Liver (tissue), 9 donors: ENCODE results near the gene COL11A2. TPM values are rescaled to one million over a fixed set of nuclear protein-coding genes. Genes with fewer than 3 reads are reported as not detected.

Experiments
- DNase-seq: peaks from one replicate; pipeline ENCODE4 v3.0.0-alpha.2; 2017; ENCODE audit warnings: low spot score
- H3K27ac ChIP-seq, 2 donors: one replicate each; pipeline ENCODE4 v1.7.0; 2013; ENCODE audit warnings: inconsistent platforms in 2 of 2, low read length in 2 of 2, control low read depth in 1 of 2, low read depth in 1 of 2, mild to moderate bottlenecking in 1 of 2
- H3K27me3 ChIP-seq, 4 donors: one replicate each; pipeline versions ENCODE4 v1.6.1 to v1.7.0; 2013; ENCODE audit warnings: low read length in 3 of 4, inconsistent platforms in 1 of 4, mild to moderate bottlenecking in 1 of 4, moderate library complexity in 1 of 4; ENCODE audit not compliant: control insufficient read depth in 4 of 4, insufficient read depth in 4 of 4
- H3K36me3 ChIP-seq, 4 donors: one replicate each; pipeline versions ENCODE4 v1.6.1 to v1.7.0; 2013; ENCODE audit warnings: low read length in 3 of 4, mild to moderate bottlenecking in 3 of 4, low read depth in 1 of 4, moderate library complexity in 1 of 4; ENCODE audit not compliant: control insufficient read depth in 4 of 4, insufficient read depth in 3 of 4
- H3K4me1 ChIP-seq, 4 donors: one replicate each; pipeline versions ENCODE4 v1.6.1 to v1.7.0; 2013; ENCODE audit warnings: low read length in 3 of 4, mild to moderate bottlenecking in 3 of 4, moderate library complexity in 1 of 4; ENCODE audit not compliant: control insufficient read depth in 4 of 4, insufficient read depth in 4 of 4
- H3K4me3 ChIP-seq, 3 donors: one replicate each; pipeline versions ENCODE4 v1.6.1 to v1.7.0; 2013; ENCODE audit warnings: low read length in 3 of 3, control low read depth in 1 of 3, low read depth in 1 of 3, mild to moderate bottlenecking in 1 of 3
- H3K9ac ChIP-seq, 2 donors: one replicate each; pipeline ENCODE4 v1.7.0; 2013; ENCODE audit warnings: low read length in 2 of 2, mild to moderate bottlenecking in 2 of 2, moderate library complexity in 2 of 2, control low read depth in 1 of 2, low read depth in 1 of 2
- H3K9me3 ChIP-seq, 4 donors: one replicate each; pipeline versions ENCODE4 v1.6.1 to v1.7.0; 2013; ENCODE audit warnings: low read length in 3 of 4; ENCODE audit not compliant: control insufficient read depth in 4 of 4
- EGR1 ChIP-seq, 2 donors: IDR thresholded peaks; 2 replicates each; pipeline ENCODE4 v1.6.1; 2016 to 2018; ENCODE audit warnings: antibody characterized with exemption in 2 of 2, low read depth in 2 of 2
- FOXA1 ChIP-seq: IDR thresholded peaks from 2 replicates; pipeline ENCODE4 v1.6.1; 2016; ENCODE audit warnings: antibody characterized with exemption
- FOXA2 ChIP-seq: IDR thresholded peaks from 2 replicates; pipeline ENCODE4 v1.6.1; 2016; ENCODE audit warnings: antibody characterized with exemption
- GABPA ChIP-seq, 2 donors: IDR thresholded peaks in 1 of 2; conservative IDR thresholded peaks in 1 of 2; 2 replicates each; pipeline ENCODE4 v1.6.1; 2016; ENCODE audit warnings: antibody characterized with exemption in 2 of 2, mild to moderate bottlenecking in 1 of 2, moderate library complexity in 1 of 2
- HNF4A ChIP-seq, 2 donors: conservative IDR thresholded peaks; 2 replicates each; pipeline ENCODE4 v1.6.1; 2016; ENCODE audit warnings: antibody characterized with exemption in 2 of 2, mild to moderate bottlenecking in 2 of 2
- HNF4G ChIP-seq: IDR thresholded peaks from 2 replicates; pipeline ENCODE4 v1.6.1; 2016; ENCODE audit warnings: antibody characterized with exemption
- JUND ChIP-seq, 2 donors: IDR thresholded peaks; 2 replicates each; pipeline ENCODE4 v1.6.1; 2016; ENCODE audit warnings: antibody characterized with exemption in 2 of 2
- NR2F2 ChIP-seq: IDR thresholded peaks from 2 replicates; pipeline ENCODE4 v1.6.1; 2016; ENCODE audit warnings: antibody characterized with exemption
- RAD21 ChIP-seq, 2 donors: IDR thresholded peaks; 2 replicates each; pipeline ENCODE4 v1.6.1; 2016; ENCODE audit warnings: antibody characterized with exemption in 2 of 2, mild to moderate bottlenecking in 2 of 2
- RXRA ChIP-seq, 2 donors: IDR thresholded peaks; 2 replicates each; pipeline ENCODE4 v1.6.1; 2017 to 2018; ENCODE audit warnings: antibody characterized with exemption in 2 of 2, mild to moderate bottlenecking in 1 of 2
- SP1 ChIP-seq: IDR thresholded peaks from 2 replicates; pipeline ENCODE4 v1.6.1; 2018; ENCODE audit warnings: antibody characterized with exemption, mild to moderate bottlenecking
- TAF1 ChIP-seq: conservative IDR thresholded peaks from 2 replicates; pipeline ENCODE4 v1.6.1; 2016; ENCODE audit warnings: antibody characterized with exemption, mild to moderate bottlenecking
- YY1 ChIP-seq: IDR thresholded peaks from 2 replicates; pipeline ENCODE4 v1.6.1; 2016; ENCODE audit warnings: antibody characterized with exemption, mild to moderate bottlenecking
- WGBS: extraction: QIAGEN DNeasy Blood & Tissue Kit; methylation state at CpG from one replicate; pipeline ENCODE4 v1.1.7; 2013; 5-methylcytosine and 5-hydroxymethylcytosine counted together
- polyA plus RNA-seq, 2 donors: library from polyadenylated mRNA; stranded (reverse) in 1 of 2; unstranded in 1 of 2; fragments of 200-250 nt in 1 of 2; fragments of >200 nt in 1 of 2; fragmentation: Nextera tagmentation in 1 of 2; extraction: Ambion mirVana in 1 of 2; gene quantifications; one replicate each; pipeline versions ENCODE4 v1.2.1 to v1.2.3, GENCODE V29; 2013 to 2015
- total RNA-seq, 2 donors: library from RNA; depleted of rRNA; stranded (reverse); fragments of >200 nt; gene quantifications; one replicate each; pipeline ENCODE4 v1.2.3, GENCODE V29; 2014
- TF ChIP-seq, protein P1 (sequence below): IDR thresholded peaks from 2 replicates; pipeline ENCODE4 v1.6.1; 2016; ENCODE audit warnings: antibody characterized with exemption
- TF ChIP-seq, protein P2 (sequence below): IDR thresholded peaks from 2 replicates; pipeline ENCODE4 v1.6.1; 2016; ENCODE audit warnings: antibody characterized with exemption, mild to moderate bottlenecking
- TF ChIP-seq, protein P3 (sequence below): IDR thresholded peaks from 2 replicates; pipeline ENCODE4 v1.6.1; 2016; ENCODE audit warnings: antibody characterized with exemption
- TF ChIP-seq, protein P4 (sequence below): fragments of 150-350 bp; IDR thresholded peaks from 2 replicates; pipeline ENCODE4 v1.5.1; 2017; ENCODE audit warnings: improper control_type of control experiment, low read depth, low read length; ENCODE audit not compliant: missing input control
- TF ChIP-seq, protein P5 (sequence below): IDR thresholded peaks from 2 replicates; pipeline ENCODE4 v1.6.1; 2016; ENCODE audit warnings: antibody characterized with exemption
- donor health status: healthy.
- donor health status: healthy.
- donor health status: healthy.
- donor health status: healthy.
- donor health status: healthy.

COL11A2 gene
- total and polyA plus RNA-seq, 4 donors = 0.15 to 0.59 (median 0.27) TPM

DNA sequence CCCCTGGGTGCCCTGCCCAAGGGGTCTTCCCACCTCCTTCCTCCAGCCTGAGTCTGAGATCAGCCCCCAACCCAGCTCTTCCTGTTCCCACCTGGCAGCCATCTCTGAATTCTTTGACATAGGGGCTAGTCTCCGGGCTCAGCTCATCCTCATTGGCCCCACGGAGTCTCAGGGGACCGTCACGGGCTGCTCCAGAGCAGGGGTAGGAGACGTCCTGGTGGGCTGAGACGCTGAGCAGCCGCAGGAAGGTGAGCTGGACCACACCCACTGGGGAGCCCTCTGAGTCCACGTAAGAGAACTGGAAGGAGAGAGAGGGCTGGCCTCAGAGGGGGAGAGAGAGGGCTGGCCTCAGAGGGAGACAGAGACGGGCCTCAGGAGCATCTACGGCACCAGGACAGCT, 28.1 kb downstream of the COL11A2 start:
- Histone ChIP-seq H3K27me3 (no peaks in the 10 kb centered on the region), H3K4me1 (peaks cover 1 to 11% (median 5%) of the 10 kb centered on the region in 4 donors), H3K9ac (no peak overlapping the region), H3K4me3 (no peak overlapping the region), H3K36me3 (no peaks in the 10 kb centered on the region), H3K27ac (no peak overlapping the region), H3K9me3 (no peaks in the 10 kb centered on the region)
- 70% methylated on average over 10 of the region's 10 CpGs for WGBS
- DNase-seq = no peak
- TF ChIP-seq JUND (IDR thresholded peaks at IDR 0.05) (no peak), EGR1 (IDR thresholded peaks at IDR 0.05; ENCODE audit: low read depth in 2 of 2) (no peak), SP1 (no peak), FOXA1 (no peak), HNF4G (no peak), GABPA (IDR thresholded peaks at IDR 0.05 in 1 of 2, conservative IDR thresholded peaks at IDR 0.05 in 1 of 2) (no peak), FOXA2 (no peak), HNF4A (conservative IDR thresholded peaks at IDR 0.05) (no peak), YY1 (no peak), RAD21 (IDR thresholded peaks at IDR 0.05) (no peak), TAF1 (no peak), NR2F2 (no peak), RXRA (IDR thresholded peaks at IDR 0.05) (no peak)
- TF ChIP-seq, protein P1, sequence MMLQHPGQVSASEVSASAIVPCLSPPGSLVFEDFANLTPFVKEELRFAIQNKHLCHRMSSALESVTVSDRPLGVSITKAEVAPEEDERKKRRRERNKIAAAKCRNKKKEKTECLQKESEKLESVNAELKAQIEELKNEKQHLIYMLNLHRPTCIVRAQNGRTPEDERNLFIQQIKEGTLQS = no peak
- TF ChIP-seq, protein P2, sequence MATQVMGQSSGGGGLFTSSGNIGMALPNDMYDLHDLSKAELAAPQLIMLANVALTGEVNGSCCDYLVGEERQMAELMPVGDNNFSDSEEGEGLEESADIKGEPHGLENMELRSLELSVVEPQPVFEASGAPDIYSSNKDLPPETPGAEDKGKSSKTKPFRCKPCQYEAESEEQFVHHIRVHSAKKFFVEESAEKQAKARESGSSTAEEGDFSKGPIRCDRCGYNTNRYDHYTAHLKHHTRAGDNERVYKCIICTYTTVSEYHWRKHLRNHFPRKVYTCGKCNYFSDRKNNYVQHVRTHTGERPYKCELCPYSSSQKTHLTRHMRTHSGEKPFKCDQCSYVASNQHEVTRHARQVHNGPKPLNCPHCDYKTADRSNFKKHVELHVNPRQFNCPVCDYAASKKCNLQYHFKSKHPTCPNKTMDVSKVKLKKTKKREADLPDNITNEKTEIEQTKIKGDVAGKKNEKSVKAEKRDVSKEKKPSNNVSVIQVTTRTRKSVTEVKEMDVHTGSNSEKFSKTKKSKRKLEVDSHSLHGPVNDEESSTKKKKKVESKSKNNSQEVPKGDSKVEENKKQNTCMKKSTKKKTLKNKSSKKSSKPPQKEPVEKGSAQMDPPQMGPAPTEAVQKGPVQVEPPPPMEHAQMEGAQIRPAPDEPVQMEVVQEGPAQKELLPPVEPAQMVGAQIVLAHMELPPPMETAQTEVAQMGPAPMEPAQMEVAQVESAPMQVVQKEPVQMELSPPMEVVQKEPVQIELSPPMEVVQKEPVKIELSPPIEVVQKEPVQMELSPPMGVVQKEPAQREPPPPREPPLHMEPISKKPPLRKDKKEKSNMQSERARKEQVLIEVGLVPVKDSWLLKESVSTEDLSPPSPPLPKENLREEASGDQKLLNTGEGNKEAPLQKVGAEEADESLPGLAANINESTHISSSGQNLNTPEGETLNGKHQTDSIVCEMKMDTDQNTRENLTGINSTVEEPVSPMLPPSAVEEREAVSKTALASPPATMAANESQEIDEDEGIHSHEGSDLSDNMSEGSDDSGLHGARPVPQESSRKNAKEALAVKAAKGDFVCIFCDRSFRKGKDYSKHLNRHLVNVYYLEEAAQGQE = no peak
- TF ChIP-seq, protein P3, sequence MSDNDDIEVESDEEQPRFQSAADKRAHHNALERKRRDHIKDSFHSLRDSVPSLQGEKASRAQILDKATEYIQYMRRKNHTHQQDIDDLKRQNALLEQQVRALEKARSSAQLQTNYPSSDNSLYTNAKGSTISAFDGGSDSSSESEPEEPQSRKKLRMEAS = no peak
- TF ChIP-seq, protein P4, sequence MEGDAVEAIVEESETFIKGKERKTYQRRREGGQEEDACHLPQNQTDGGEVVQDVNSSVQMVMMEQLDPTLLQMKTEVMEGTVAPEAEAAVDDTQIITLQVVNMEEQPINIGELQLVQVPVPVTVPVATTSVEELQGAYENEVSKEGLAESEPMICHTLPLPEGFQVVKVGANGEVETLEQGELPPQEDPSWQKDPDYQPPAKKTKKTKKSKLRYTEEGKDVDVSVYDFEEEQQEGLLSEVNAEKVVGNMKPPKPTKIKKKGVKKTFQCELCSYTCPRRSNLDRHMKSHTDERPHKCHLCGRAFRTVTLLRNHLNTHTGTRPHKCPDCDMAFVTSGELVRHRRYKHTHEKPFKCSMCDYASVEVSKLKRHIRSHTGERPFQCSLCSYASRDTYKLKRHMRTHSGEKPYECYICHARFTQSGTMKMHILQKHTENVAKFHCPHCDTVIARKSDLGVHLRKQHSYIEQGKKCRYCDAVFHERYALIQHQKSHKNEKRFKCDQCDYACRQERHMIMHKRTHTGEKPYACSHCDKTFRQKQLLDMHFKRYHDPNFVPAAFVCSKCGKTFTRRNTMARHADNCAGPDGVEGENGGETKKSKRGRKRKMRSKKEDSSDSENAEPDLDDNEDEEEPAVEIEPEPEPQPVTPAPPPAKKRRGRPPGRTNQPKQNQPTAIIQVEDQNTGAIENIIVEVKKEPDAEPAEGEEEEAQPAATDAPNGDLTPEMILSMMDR = no peak

DNA sequence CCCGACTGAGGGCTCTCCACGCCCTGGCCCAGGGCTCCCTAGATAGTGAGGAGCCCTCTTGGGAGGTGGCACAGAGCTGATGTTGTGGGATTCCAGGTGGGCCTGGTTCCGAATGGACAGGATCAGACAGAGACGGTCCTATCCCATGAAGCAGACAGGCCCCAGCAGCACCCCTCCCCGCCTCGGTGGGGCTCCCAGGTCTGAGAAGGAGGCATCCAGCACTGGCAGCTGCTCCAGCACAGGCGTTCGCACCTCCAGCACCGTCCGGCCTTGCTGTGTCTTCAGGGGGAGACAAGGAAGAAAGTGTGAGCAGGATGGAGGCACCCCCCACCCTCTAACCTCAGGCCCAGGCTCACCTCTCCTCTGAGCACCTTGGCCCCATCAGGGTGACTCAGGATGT, 28.7 kb downstream of the COL11A2 start:
- Histone ChIP-seq H3K27me3 (no peaks in the 10 kb centered on the region), H3K9ac (no peak overlapping the region), H3K36me3 (no peaks in the 10 kb centered on the region), H3K27ac (no peak overlapping the region), H3K9me3 (no peaks in the 10 kb centered on the region), H3K4me3 (no peak overlapping the region), H3K4me1 (peaks cover 1 to 15% (median 9%) of the 10 kb centered on the region in 4 donors)
- DNase-seq = no peak
- WGBS = 90% methylated on average over 10 of the region's 10 CpGs
- TF ChIP-seq RAD21 (IDR thresholded peaks at IDR 0.05) (no peak), FOXA1 (no peak), HNF4G (no peak), HNF4A (conservative IDR thresholded peaks at IDR 0.05) (no peak), TAF1 (no peak), EGR1 (IDR thresholded peaks at IDR 0.05; ENCODE audit: low read depth in 2 of 2) (no peak), RXRA (IDR thresholded peaks at IDR 0.05) (no peak), NR2F2 (no peak), JUND (IDR thresholded peaks at IDR 0.05) (no peak), YY1 (no peak)
- TF ChIP-seq, protein P1 = no peak
- TF ChIP-seq, protein P4 = no peak
- TF ChIP-seq, protein P5, sequence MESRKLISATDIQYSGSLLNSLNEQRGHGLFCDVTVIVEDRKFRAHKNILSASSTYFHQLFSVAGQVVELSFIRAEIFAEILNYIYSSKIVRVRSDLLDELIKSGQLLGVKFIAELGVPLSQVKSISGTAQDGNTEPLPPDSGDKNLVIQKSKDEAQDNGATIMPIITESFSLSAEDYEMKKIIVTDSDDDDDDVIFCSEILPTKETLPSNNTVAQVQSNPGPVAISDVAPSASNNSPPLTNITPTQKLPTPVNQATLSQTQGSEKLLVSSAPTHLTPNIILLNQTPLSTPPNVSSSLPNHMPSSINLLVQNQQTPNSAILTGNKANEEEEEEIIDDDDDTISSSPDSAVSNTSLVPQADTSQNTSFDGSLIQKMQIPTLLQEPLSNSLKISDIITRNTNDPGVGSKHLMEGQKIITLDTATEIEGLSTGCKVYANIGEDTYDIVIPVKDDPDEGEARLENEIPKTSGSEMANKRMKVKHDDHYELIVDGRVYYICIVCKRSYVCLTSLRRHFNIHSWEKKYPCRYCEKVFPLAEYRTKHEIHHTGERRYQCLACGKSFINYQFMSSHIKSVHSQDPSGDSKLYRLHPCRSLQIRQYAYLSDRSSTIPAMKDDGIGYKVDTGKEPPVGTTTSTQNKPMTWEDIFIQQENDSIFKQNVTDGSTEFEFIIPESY = no peak
- TF ChIP-seq, protein P3 = no peak
